NCI-H82 treated with DMSO at 0.1 percent for 48 hours (cell line): ENCODE data around the gene KCNK1.

Source experiments
- DNase-seq: peaks from one replicate; lab custom pipeline; 2025; ENCODE audit not compliant: unreplicated experiment; lab: John Stamatoyannopoulos, UW

KCNK1 gene

DNA sequence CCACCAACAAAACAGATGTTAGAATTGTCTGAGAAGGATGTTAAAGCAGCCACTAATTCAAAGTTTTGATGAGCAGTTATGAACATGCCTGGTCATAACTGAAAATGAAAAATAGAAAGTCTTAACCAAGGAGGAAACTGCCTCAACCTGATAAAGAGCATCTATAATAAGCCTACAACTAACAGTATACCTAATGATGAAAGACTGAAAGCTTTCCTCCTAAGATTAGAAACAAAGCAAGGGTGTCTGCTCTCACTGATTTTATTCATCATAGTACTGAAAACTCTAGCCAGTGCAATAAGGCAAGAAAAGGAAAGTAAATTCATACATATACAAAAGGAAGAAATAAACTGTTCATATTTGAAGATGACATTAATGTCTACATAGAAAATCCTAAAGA, 82.0 kb downstream of the KCNK1 start:
- no peak for DNase-seq

DNA sequence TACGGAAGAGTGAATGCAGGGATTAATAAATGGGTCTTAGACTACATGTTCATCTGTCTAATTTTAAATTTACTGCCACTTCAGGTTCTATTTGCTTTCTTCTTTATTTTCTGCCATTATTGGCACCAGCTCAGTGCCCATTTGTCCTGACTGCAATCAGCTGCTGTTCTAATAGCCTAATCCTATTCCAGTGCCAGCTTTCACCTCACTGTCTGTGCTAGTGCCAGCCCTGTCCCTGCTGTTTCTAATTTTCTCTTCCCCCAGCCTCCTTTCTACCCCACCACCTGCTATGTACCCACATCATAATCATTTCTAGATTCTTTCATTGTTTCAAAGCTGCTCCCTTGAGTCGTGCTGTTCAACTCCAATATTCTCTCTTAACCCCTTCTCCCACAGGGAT, 86.4 kb downstream of the KCNK1 start:
- DNase-seq: no peak

GRCh38 chr1:233704170-233704897, 90.4 kb downstream of the KCNK1 start:
- DNase-seq: no peak

- DNase-seq: no peak
Observed at GRCh38 chr1:233704898-233705723, 91.2 kb downstream of the KCNK1 start.

DNA sequence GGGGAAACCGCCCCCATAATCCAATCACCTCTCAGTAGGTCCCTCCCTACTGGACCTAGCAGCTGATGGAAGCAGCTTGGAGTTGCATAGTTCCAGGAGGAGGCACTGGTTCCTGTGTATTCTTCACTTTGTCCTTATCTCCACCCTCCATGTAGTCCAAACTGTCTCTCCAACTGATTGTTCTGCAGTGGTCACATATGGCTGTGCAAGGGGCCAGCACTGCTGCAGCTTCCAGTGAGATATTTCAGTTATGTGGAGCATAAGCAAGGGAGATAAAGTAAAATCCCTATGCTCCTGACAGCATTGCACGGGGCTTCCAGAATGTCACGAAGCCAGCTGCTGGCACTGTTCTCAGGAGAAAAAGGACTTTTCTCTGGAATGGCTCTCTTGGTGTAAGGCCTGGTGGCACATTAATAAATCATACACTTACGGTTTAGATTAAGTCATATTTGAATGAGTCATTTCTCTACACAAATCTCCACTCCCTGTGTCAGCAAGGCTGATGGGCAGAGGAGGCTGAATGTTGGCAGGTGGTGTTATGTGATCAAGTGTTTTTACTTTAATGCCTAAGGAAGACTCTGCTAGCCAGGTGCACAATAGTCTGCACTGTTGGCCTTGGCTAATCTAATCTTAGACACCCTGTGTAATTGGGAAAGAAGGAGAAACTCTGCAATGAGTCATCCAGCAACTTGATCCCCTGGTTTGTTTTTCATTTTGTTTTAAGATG, 93.4 kb downstream of the KCNK1 start:
- no peak for DNase-seq

GRCh38 chr1:233707880-233708815, 94.2 kb downstream of the KCNK1 start:
- DNase-seq: no peak

- DNase-seq: no peak
Observed at GRCh38 chr1:233710031-233710430, 96.1 kb downstream of the KCNK1 start.

- DNase-seq: no peak
Observed at GRCh38 chr1:233710507-233710906, 96.6 kb downstream of the KCNK1 start.

GRCh38 chr1:233714631-233715217, 100.8 kb downstream of the KCNK1 start:
- no peak for DNase-seq

DNA sequence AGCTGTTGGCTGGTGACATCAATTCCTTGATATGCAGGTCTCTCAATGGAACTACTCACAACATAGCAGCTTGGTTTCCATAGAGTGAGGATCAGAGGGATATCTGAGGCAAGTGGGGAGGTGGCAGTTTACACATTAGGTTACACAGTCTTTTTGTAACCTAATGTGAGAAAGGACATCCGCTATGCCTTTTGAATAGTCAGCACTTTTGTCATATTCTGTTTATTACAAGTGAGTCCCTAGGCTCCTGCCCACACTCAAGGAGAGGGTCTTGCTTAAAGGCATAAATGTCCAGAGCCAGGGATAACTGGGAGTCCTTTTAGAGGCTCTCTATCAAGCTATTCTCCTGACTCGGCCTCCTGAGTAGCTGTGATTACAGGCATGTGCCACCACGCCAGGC, 104.2 kb downstream of the KCNK1 start:
- no peak for DNase-seq

DNA sequence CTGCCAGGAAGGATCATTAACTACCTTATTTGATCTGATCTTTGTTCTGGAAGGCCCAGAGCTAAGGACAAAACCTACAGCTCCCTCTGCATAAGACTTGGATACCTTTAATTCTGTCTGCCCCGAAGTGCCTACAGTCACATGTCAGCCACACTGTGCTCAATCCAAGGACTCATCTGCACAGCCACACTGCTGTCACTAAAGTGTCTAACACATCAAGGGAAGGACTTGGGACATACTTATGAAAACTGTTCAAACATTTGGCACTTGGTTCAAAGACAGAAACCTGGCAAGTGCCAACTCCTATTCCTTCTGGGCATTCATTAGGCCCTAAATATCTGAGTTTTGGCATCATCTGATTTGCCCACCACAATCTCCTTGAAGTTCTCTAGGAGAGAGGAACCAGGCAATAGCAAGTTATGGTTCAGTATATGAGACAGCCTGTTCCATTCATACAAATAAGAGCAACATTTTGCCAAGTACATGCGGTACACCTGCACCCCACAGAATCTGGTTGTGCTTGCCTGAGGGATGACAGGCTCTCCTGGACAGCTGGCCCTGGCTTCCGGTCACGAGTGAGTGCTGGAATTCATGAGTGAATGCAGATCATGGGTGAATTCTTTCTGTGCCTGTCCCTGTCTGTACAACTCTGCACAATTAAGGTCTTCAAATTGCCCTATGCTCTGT, 105.9 kb downstream of the KCNK1 start:
- DNase-seq: no peak

DNA sequence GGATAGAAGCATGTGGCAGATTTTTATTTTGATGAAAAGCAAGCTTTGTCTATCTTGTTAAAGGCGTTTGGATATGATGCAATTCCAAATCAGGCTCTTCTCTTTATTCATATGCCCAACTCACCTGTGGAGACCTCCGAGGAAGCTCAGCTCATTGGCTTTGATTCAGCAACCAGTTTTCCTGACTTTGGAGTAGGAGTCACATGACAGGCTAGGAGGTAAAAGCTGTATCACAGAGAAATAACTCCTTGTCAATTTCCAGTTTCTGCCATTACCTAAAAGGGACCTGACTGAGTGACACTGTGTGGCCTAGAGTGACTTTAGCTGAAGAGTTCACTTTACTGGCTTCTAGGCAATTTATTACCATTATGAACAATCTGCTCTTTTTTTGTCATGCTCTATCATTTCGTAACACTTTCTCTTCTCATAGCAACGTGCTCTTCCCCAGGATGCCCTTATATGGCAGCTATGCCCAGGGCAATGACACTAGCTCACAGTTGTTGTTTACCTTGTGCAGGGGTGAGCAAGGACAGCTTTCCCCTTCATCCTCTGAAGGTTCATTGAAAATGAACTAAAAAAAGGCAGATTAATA, 107.2 kb downstream of the KCNK1 start:
- no peak for DNase-seq
